Heart right ventricle (tissue), 16 donors: ENCODE measurements around the gene GIPC2. TPM values are rescaled to one million over a fixed set of nuclear protein-coding genes. Genes with fewer than 3 reads are reported as not detected.
"Not testable (repeated sequence)": the region's sequence is repeated elsewhere in the genome, so short reads cannot be mapped to it uniquely, and the experiment has no call there.

Source experiments
- ATAC-seq, 8 donors: fragments of 200-7000 bp; cut with Tn5 transposase; one replicate each; pipeline ENCODE4 v1.9.1; 2020; ENCODE audit warnings: mild to moderate bottlenecking in 8 of 8, moderate library complexity in 8 of 8, moderate number of reproducible peaks in 1 of 8
- DNase-seq, 2 donors: peaks; one replicate each; pipeline ENCODE4 v3.0.0-alpha.2; 2020
- H3K27ac ChIP-seq, 10 donors: fragments of 200-600 bp; sonication (generic) in 2 of 10; one replicate each; pipeline versions ENCODE4 v1.5.0 to v1.8.0; 2020 to 2022; ENCODE audit warnings: mild to moderate bottlenecking in 3 of 10
- H3K27me3 ChIP-seq, 7 donors: fragments of 200-600 bp; one replicate each; pipeline ENCODE4 v1.8.0; 2021 to 2022; ENCODE audit warnings: mild to moderate bottlenecking in 2 of 7
- H3K36me3 ChIP-seq, 9 donors: fragments of 200-600 bp; sonication (generic) in 1 of 9; one replicate each; pipeline versions ENCODE4 v1.5.0 to v1.8.0; 2020 to 2022; ENCODE audit warnings: mild to moderate bottlenecking in 2 of 9
- H3K4me1 ChIP-seq, 9 donors: fragments of 200-600 bp; sonication (generic) in 1 of 9; one replicate each; pipeline versions ENCODE4 v1.5.0 to v1.8.0; 2020 to 2022; ENCODE audit warnings: mild to moderate bottlenecking in 4 of 9
- H3K4me3 ChIP-seq, 10 donors: fragments of 200-600 bp; sonication (generic) in 2 of 10; one replicate each; pipeline versions ENCODE4 v1.5.0 to v1.8.0; 2020 to 2022; ENCODE audit warnings: mild to moderate bottlenecking in 7 of 10, moderate library complexity in 2 of 10
- H3K9me3 ChIP-seq, 11 donors: fragments of 200-600 bp in 10 of 11; sonication (generic) in 2 of 11; one replicate each; pipeline versions ENCODE4 v1.5.0 to v1.8.0; 2013 to 2022; ENCODE audit warnings: mild to moderate bottlenecking in 2 of 11, control low read depth in 1 of 11, moderate library complexity in 1 of 11
- CTCF ChIP-seq, 9 donors: fragments of 200-600 bp; sonication (generic) in 2 of 9; IDR thresholded peaks; one replicate each; pipeline versions ENCODE4 v1.5.0 to v1.8.0; 2021 to 2022; ENCODE audit warnings: antibody characterized with exemption in 9 of 9, mild to moderate bottlenecking in 5 of 9, moderate library complexity in 1 of 9
- WGBS, 2 donors: extraction: QIAGEN DNeasy Blood & Tissue Kit; methylation state at CpG; one replicate each; pipeline ENCODE4 v1.1.7; 2013; ENCODE audit warnings: inconsistent platforms in 1 of 2; 5-methylcytosine and 5-hydroxymethylcytosine counted together
- intact Hi-C, 10 donors: fragments of 100-400 bp; cut with DNase I; formaldehyde crosslinking; loops; one replicate each; pipeline versions ENCODE4 v1.11.1 to v1.14.2; 2022
- long read RNA-seq, 3 donors: library from polyadenylated mRNA; unstranded; transcript quantifications; one replicate each; pipeline ENCODE4 v2.0.0, GENCODE V29; 2020 to 2021
- polyA plus RNA-seq, 2 donors: library from polyadenylated mRNA; stranded (reverse); fragments of 200-250 nt; gene quantifications; one replicate each; pipeline ENCODE4 v1.2.3, GENCODE V29; 2013
- total RNA-seq, 10 donors: library from RNA; stranded (reverse); fragmentation: NEBNext Ultra II Directional in 3 of 10; extraction: Animal tissue kit (Norgen Biotek cat#: 25700) in 3 of 10; gene quantifications; one replicate each; pipeline versions ENCODE4 v1.2.1 to v1.2.4, GENCODE V29; 2021 to 2023
- donor health status: Arrhythmogenic right ventricular cardiomyopathy.
- donor health status: ischemic (EF 13 %, LVEDD 7.1; RV severe dilation, severe dysfunction).
- donor health status: healthy with polysubstance abuse.
- donor health status: DM: no; HTN: yes; CAD: no.
- donor health status: DM: no; HTN: no; CAD: no.
- donor health status: ischemic (EF 25% LVEDD 6.9; RV normal size, moderate dysfunction).
- donor health status: ischemic (EF 25% LVEDD 5.7; RV mildly dilated, moderate dysfunction).
- donor health status: healthy.
- donor health status: DM: yes; HTN: yes; CAD: no.
- donor health status: Ischemic cardiomyopathy.
- donor health status: ischemic (EF 35%, LVEDD 5.7; RV mildly dilated, moderate dysfunction).
- donor health status: nonischemic (EF 11% LVEDD 7.7; RV severe dilation, severe dysfunction).
- donor health status: DM: yes; HTN: yes; CAD: no.
- donor health status: PGD.
- donor health status: ischemic (EF 29% LVEDD 5.4; RV normal size, mild dysfunction).
- donor health status: nonischemic (EF 23%, LVEDD 6.1; RV moderate dilation, normal function).

Gene GIPC2
- total RNA-seq (1 to 10 TPM; 1.3 to 7.4 (median 3.7) TPM), polyA plus RNA-seq (1 to 10 TPM; 1.8 to 2.9 TPM)
- long read RNA-seq, donor 1, transcript GIPC2-201 (6 exons, 3,847 nt): major isoform, 9 of 19 reads
- long read RNA-seq, donor 1, partial matches to known transcripts: 1 of 19 reads
- long read RNA-seq, donor 1, other reads (novel, unspliced or antisense): 9 of 19 reads
- long read RNA-seq, donor 2, partial matches to known transcripts: 3 of 13 reads
- long read RNA-seq, donor 2, other reads (novel, unspliced or antisense): 7 of 13 reads
- long read RNA-seq, donor 3, partial matches to known transcripts: 0 of 6 reads
- long read RNA-seq, donor 3, other reads (novel, unspliced or antisense): 5 of 6 reads

- Histone ChIP-seq H3K4me1 (peaks cover 0 to 55% (median 32%) of the 10 kb centered on the region in 9 donors), H3K4me3 (peak within 1 kb of the TSS; percentile 64 to 93 (median 77)), H3K36me3 (no peaks in the 10 kb centered on the region), H3K27me3 (peaks cover 0 to 38% (median 0%) of the 10 kb centered on the region in 7 donors), H3K27ac (peak within 1 kb of the TSS in 9 of 10 donors; percentile 64 to 88 (median 81)), H3K9me3 (no peaks in the 10 kb centered on the region)
- DNase-seq (peak; percentile 24 to 49), ATAC-seq (peak; percentile 60 to 79 (median 68))
- no peak for TF ChIP-seq CTCF (IDR thresholded peaks at IDR 0.05)
- intact Hi-C loops: loop anchor here in 6 of 10 donors (2.0 to 10.0 kb wide), 8 partner anchors 39 to 71 kb away; partner anchors contain the start of genes FUBP1 (in 3 of the 6) and DNAJB4 (in 2 of the 6)
- 1 to 2% methylated on average over 85 of the region's 85 CpGs for WGBS, 2 donors
These were observed at the start of gene GIPC2 for GRCh38 chr1:78045926-78046778. TSS of gene GIPC2 (plus strand) at chr1:78045966. CDS start at chr1:78046095, 129 bp downstream.

GRCh38 chr1:77996734-77997133 lies 49.0 kb upstream of the GIPC2 start:
- Histone ChIP-seq H3K4me1 (peaks cover 0 to 23% (median 0%) of the 10 kb centered on the region in 9 donors), H3K27me3 (no peaks in the 10 kb centered on the region), H3K4me3 (no peak overlapping the region), H3K9me3 (no peaks in the 10 kb centered on the region), H3K36me3 (peaks cover 0 to 29% (median 0%) of the 10 kb centered on the region in 9 donors), H3K27ac (no peak overlapping the region)
- 74 to 91% methylated on average over 5 of the region's 5 CpGs for WGBS, 2 donors
- intact Hi-C loops: no loop called here
- DNase-seq (no peak), ATAC-seq (peak in 2 of 8 donors; percentile 36 to 61)
- TF ChIP-seq CTCF (IDR thresholded peaks at IDR 0.05): no peak

GRCh38 chr1:78000536-78000935 lies 45.2 kb upstream of the GIPC2 start:
- H3K36me3 ChIP-seq: peaks cover 0 to 12% (median 0%) of the 10 kb centered on the region in 9 donors
- ATAC-seq, H3K27me3 ChIP-seq, DNase-seq, H3K9me3 ChIP-seq, H3K27ac ChIP-seq, H3K4me3 ChIP-seq: not testable (repeated sequence)
- H3K4me1 ChIP-seq: peaks cover 0 to 34% (median 12%) of the 10 kb centered on the region in 9 donors
- intact Hi-C loops: loop anchor here in 4 of 10 donors (5.0 to 10.0 kb wide), 3 partner anchors 47 to 114 kb away; partner anchors contain the start of gene GIPC2 (in 1 of the 4)
- 94 to 96% methylated on average over 11 of the region's 11 CpGs for WGBS, 2 donors

- no peaks in the 10 kb centered on the region for H3K27me3 ChIP-seq
- ATAC-seq (no peak), DNase-seq (no peak)
- H3K27ac ChIP-seq: peak overlapping the region in 9 of 10 donors; percentile 81 to 95 (median 91)
- peaks cover 0 to 44% (median 25%) of the 10 kb centered on the region in 9 donors for H3K4me1 ChIP-seq
- no peak for TF ChIP-seq CTCF (IDR thresholded peaks at IDR 0.05)
- WGBS, 2 donors: 35 to 36% methylated on average over 3 of the region's 3 CpGs
- intact Hi-C loops: loop anchor here in 4 of 10 donors (5.0 to 10.0 kb wide), 3 partner anchors 44 to 112 kb away; partner anchors contain the start of gene GIPC2 (in 1 of the 4)
- peak overlapping the region in 6 of 10 donors; percentile 11 to 74 (median 64) for H3K4me3 ChIP-seq
- H3K9me3 ChIP-seq: no peaks in the 10 kb centered on the region
- no peaks in the 10 kb centered on the region for H3K36me3 ChIP-seq
These were observed 42.6 kb upstream of the GIPC2 start for GRCh38 chr1:78003070-78003746.
